KMS-11 (cell line): ENCODE data around the gene ZSCAN1.

Experiments
- H2AFZ ChIP-seq: fragments of 200-600 bp; sonication (generic); 2 replicates; pipeline ENCODE4 v1.6.1; 2016; ENCODE audit warnings: antibody characterized with exemption, mixed run types, low read depth
- H3K27ac ChIP-seq: fragments of 200-600 bp; sonication (generic); 2 replicates; pipeline ENCODE4 v1.6.1; 2016; ENCODE audit warnings: mild to moderate bottlenecking, mixed run types
- H3K27me3 ChIP-seq: fragments of 200-600 bp; sonication (generic); 2 replicates; pipeline ENCODE4 v1.6.1; 2017; ENCODE audit warnings: mild to moderate bottlenecking, low read depth, mixed run types, moderate library complexity; ENCODE audit not compliant: insufficient read depth
- H3K36me3 ChIP-seq: fragments of 200-600 bp; sonication (generic); 2 replicates; pipeline ENCODE4 v1.6.1; 2017; ENCODE audit warnings: mild to moderate bottlenecking, mixed run types; ENCODE audit not compliant: insufficient read depth
- H3K4me1 ChIP-seq: fragments of 200-600 bp; sonication (generic); 2 replicates; pipeline ENCODE4 v1.6.1; 2016; ENCODE audit warnings: mild to moderate bottlenecking, low read depth, mixed run types; ENCODE audit not compliant: poor library complexity, severe bottlenecking
- H3K4me2 ChIP-seq: fragments of 200-600 bp; sonication (generic); 2 replicates; pipeline ENCODE4 v1.7.0; 2016; ENCODE audit warnings: mild to moderate bottlenecking, mixed run types
- H3K4me3 ChIP-seq: fragments of 200-600 bp; sonication (generic); IDR thresholded peaks from 2 replicates; pipeline ENCODE4 v1.6.1; 2017; ENCODE audit warnings: low read depth, low read length, mixed read lengths; ENCODE audit not compliant: insufficient read depth
- H3K79me2 ChIP-seq: fragments of 200-600 bp; sonication (generic); 2 replicates; pipeline ENCODE4 v1.6.1; 2016; ENCODE audit warnings: low read depth, mixed run types; ENCODE audit not compliant: insufficient read depth
- H3K9ac ChIP-seq: fragments of 200-600 bp; sonication (generic); 2 replicates; pipeline ENCODE4 v1.6.1; 2016; ENCODE audit warnings: mild to moderate bottlenecking, mixed run types
- H4K20me1 ChIP-seq: fragments of 200-600 bp; sonication (generic); 2 replicates; pipeline ENCODE4 v1.6.1; 2016; ENCODE audit warnings: mild to moderate bottlenecking, mixed run types; ENCODE audit not compliant: insufficient read depth
- TF ChIP-seq, protein P1 (sequence below): fragments of 200-600 bp; sonication (generic); conservative IDR thresholded peaks from 2 replicates; pipeline ENCODE4 v1.6.1; 2017; ENCODE audit warnings: low read depth, mild to moderate bottlenecking, antibody characterized with exemption, low read length, moderate library complexity, mixed read lengths

The ZSCAN1 gene

GRCh38 chr19:58040751-58041525 lies 7.1 kb downstream of the ZSCAN1 start:
- no peak overlapping the region for H3K4me2 ChIP-seq
- H4K20me1 ChIP-seq, result no peaks in the 10 kb centered on the region
- TF ChIP-seq, protein P1, sequence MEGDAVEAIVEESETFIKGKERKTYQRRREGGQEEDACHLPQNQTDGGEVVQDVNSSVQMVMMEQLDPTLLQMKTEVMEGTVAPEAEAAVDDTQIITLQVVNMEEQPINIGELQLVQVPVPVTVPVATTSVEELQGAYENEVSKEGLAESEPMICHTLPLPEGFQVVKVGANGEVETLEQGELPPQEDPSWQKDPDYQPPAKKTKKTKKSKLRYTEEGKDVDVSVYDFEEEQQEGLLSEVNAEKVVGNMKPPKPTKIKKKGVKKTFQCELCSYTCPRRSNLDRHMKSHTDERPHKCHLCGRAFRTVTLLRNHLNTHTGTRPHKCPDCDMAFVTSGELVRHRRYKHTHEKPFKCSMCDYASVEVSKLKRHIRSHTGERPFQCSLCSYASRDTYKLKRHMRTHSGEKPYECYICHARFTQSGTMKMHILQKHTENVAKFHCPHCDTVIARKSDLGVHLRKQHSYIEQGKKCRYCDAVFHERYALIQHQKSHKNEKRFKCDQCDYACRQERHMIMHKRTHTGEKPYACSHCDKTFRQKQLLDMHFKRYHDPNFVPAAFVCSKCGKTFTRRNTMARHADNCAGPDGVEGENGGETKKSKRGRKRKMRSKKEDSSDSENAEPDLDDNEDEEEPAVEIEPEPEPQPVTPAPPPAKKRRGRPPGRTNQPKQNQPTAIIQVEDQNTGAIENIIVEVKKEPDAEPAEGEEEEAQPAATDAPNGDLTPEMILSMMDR, result no peak
- H3K36me3 ChIP-seq, result no peaks in the 10 kb centered on the region
- H3K4me1 ChIP-seq, result no peaks in the 10 kb centered on the region
- H2AFZ ChIP-seq, result no peak overlapping the region
- no peak overlapping the region for H3K9ac ChIP-seq
- peaks cover 15% of the 10 kb centered on the region; the same call in 1 of the 2 replicates for H3K27me3 ChIP-seq
- no peak overlapping the region for H3K4me3 ChIP-seq
- H3K27ac ChIP-seq, result no peak overlapping the region
- no peaks in the 10 kb centered on the region for H3K79me2 ChIP-seq

DNA sequence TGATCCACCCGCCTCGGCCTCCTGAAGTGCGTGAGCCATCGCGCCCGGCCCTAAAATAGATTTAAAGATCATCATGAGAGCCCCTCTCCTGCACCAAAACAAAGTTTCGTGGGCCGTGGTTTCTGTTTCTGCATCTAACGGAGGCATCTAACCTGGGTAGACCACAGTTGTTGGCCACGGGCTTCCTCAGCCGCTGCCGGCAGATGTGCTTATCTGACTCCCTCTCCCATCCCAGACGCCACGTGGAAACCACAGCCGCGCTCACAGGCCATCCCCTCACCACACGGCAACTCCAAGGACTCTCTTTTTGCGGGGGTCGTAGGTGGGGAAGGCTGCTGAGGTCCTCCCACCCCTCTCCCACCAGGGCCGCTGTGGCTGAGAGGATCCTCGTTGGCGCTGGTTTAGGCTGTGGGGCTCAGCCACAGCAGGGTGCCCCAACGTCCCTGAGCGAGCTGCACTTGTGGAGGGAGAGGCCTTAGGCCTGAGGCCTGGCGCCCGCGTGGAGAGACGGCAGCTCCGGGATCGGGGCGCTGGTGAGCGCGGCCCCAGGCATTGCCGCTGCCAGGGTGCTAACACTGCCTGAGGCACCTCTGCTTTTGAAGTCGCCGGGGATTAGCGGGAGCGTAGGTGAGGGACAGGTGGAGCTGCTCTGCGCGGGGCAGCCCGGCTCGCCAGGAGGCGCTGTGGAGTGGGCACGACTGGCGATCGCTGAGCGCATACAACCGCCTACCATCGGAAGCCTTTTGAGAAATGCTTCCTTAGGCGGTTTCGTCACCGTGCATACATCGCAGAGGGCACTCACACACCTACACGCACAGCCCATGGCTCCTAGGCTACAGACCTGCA lies 8.9 kb downstream of the ZSCAN1 start:
- Histone ChIP-seq H3K4me1 (no peaks in the 10 kb centered on the region), H3K36me3 (no peaks in the 10 kb centered on the region), H3K27ac (no peak overlapping the region), H3K27me3 (peaks cover 10% of the 10 kb centered on the region; the same call in 1 of the 2 replicates), H3K9ac (no peak overlapping the region), H3K4me3 (no peak overlapping the region), H2AFZ (no peak overlapping the region), H4K20me1 (no peaks in the 10 kb centered on the region), H3K4me2 (no peak overlapping the region), H3K79me2 (no peaks in the 10 kb centered on the region)
- TF ChIP-seq, protein P1, result no peak

DNA sequence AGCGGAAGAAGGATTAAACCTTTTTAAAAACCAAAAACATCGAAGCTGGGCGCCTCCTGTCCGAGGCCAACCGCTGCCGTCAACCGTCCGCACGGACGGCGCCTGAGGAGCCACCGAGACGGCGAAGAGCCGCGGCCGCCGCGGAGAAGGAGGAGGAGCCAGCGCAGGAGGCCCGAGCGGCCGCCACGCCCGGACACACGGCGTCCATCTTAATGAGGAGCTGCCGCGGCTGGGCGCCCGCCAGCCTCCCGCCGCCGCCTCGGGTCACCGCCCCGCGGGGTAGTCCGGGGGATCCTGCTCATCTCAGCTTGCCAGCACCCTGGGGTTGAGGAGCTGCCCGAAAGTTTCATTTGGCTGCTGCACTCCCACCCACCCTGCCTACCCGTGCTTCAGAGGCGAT lies 10.6 kb downstream of the ZSCAN1 start:
- H3K4me2 ChIP-seq, result no peak overlapping the region
- H3K27ac ChIP-seq, result no peak overlapping the region
- no peak overlapping the region for H3K4me3 ChIP-seq
- H3K4me1 ChIP-seq, result no peaks in the 10 kb centered on the region
- H3K27me3 ChIP-seq, result peaks cover 7% of the 10 kb centered on the region; the same call in 1 of the 2 replicates
- TF ChIP-seq, protein P1, result no peak
- H3K36me3 ChIP-seq, result no peaks in the 10 kb centered on the region
- no peaks in the 10 kb centered on the region for H3K79me2 ChIP-seq
- H4K20me1 ChIP-seq, result no peaks in the 10 kb centered on the region
- H3K9ac ChIP-seq, result no peak overlapping the region
- no peak overlapping the region for H2AFZ ChIP-seq

DNA sequence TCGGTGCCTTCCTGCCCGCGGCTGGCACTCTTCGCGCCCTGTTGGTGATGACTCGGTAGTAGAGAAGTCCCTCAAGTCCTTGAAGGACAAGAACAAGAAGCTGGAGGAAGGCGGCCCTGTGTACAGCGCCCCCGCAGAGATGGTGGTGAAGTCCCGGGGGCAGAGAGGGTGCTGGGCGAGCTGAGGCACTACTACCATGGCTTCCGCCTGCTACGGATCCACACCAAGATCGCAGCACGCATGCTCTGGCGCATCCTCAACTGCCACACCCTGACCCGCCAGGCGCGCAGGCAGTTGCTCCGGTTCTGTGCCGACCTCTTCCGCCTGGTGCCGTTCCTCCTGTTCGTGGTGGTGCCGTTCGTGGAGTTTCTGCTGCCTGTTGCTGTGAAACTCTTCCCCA lies 11.1 kb downstream of the ZSCAN1 start:
- Histone ChIP-seq H3K79me2 (no peaks in the 10 kb centered on the region), H4K20me1 (no peaks in the 10 kb centered on the region), H2AFZ (no peak overlapping the region), H3K9ac (no peak overlapping the region), H3K4me3 (no peak overlapping the region), H3K27ac (no peak overlapping the region), H3K36me3 (no peaks in the 10 kb centered on the region), H3K4me1 (no peaks in the 10 kb centered on the region), H3K4me2 (no peak overlapping the region), H3K27me3 (peaks cover 7% of the 10 kb centered on the region; the same call in 1 of the 2 replicates)
- TF ChIP-seq, protein P1, result no peak
